Breast epithelium (tissue), 4 donors: ENCODE measurements around the gene CCBE1. TPM values are rescaled to one million over a fixed set of nuclear protein-coding genes. Genes with fewer than 3 reads are reported as not detected.

Experiments
- DNase-seq, 2 donors: peaks; one replicate each; pipeline ENCODE4 v3.0.0-alpha.2; 2019; ENCODE audit warnings: low spot score in 2 of 2
- H3K27ac ChIP-seq, 2 donors: fragments of 200-600 bp; sonication (generic) in 1 of 2; one replicate each; pipeline ENCODE4 v1.5.1; 2016 to 2019; ENCODE audit warnings: mild to moderate bottlenecking in 1 of 2
- H3K27me3 ChIP-seq, 2 donors: fragments of 200-600 bp; sonication (generic) in 1 of 2; one replicate each; pipeline versions ENCODE4 v1.5.1 to v1.6.0; 2017 to 2019; ENCODE audit warnings: control low read depth in 1 of 2, mild to moderate bottlenecking in 1 of 2
- H3K36me3 ChIP-seq: fragments of 200-600 bp; one replicate; pipeline ENCODE4 v1.5.1; 2019
- H3K4me1 ChIP-seq, 2 donors: fragments of 200-600 bp; sonication (generic); one replicate each; pipeline ENCODE4 v1.5.1; 2016 to 2019; ENCODE audit warnings: control low read depth in 1 of 2
- H3K4me3 ChIP-seq, 3 donors: fragments of 200-600 bp; sonication (generic); 1 replicate in 2 of 3; 2 replicates in 1 of 3; pipeline ENCODE4 v1.5.1; 2016 to 2019; ENCODE audit warnings: mild to moderate bottlenecking in 3 of 3, moderate library complexity in 2 of 3
- H3K9me3 ChIP-seq, 2 donors: fragments of 200-600 bp; sonication (generic) in 1 of 2; one replicate each; pipeline ENCODE4 v1.5.1; 2016 to 2019; ENCODE audit warnings: control low read depth in 1 of 2
- CTCF ChIP-seq, 3 donors: fragments of 450-650 bp; IDR thresholded peaks; one replicate each; pipeline ENCODE4 v1.5.1; 2016 to 2017; ENCODE audit warnings: antibody characterized with exemption in 3 of 3, mild to moderate bottlenecking in 3 of 3, moderate library complexity in 3 of 3
- POLR2A ChIP-seq: fragments of 450-650 bp; IDR thresholded peaks from one replicate; pipeline ENCODE4 v1.6.1; 2016; ENCODE audit warnings: antibody characterized with exemption, mild to moderate bottlenecking, moderate library complexity
- POLR2AphosphoS5 ChIP-seq, 3 donors: sonication (generic); formaldehyde crosslinking; IDR thresholded peaks; one replicate each; pipeline ENCODE4 v1.6.1; 2017; ENCODE audit warnings: antibody characterized with exemption in 3 of 3
- intact Hi-C: fragments of 100-400 bp; cut with DNase I; formaldehyde crosslinking; loops from one replicate; pipeline ENCODE4 v1.15.1; 2023; ENCODE audit warnings: low total_unique reads
- total RNA-seq, 3 donors: library from RNA; depleted of rRNA; stranded (reverse); fragments of >200 nt; gene quantifications; one replicate each; pipeline ENCODE4 v1.1.0, GENCODE V29; 2016

The CCBE1 gene
- total RNA-seq, 3 donors from 2014 or later: 3.5 to 4.9 (median 4.0) TPM

DNA sequence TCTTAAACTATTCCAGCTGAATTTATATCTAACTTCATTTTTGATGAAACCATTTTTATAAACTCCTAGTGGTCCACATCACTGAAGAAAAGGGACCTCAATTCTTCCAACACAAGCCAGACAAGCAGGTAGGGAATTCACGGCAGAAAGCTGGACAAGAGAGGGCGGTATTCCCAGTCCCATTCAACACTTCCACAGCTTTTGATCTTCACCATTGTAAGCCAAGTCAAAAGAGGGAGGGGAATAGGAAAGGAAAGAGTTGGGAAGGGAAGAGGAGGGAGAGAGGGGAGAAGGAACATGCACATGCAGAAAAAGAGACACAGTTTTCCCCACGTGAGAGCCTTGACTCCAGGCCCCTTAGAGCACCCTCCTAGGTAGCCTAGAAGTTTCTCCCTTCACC, 77.4 kb downstream of the CCBE1 start:
- no peak for DNase-seq
- Histone ChIP-seq H3K4me3 (no peak overlapping the region), H3K27me3 (peaks cover 0 to 3% of the 10 kb centered on the region in 2 donors), H3K36me3 (no peaks in the 10 kb centered on the region), H3K9me3 (no peaks in the 10 kb centered on the region), H3K27ac (no peak overlapping the region), H3K4me1 (no peaks in the 10 kb centered on the region)
- intact Hi-C loops: no loop called here
- TF ChIP-seq POLR2A (no peak), CTCF (IDR thresholded peaks at IDR 0.05) (no peak), POLR2AphosphoS5 (IDR thresholded peaks at IDR 0.05) (no peak)

DNA sequence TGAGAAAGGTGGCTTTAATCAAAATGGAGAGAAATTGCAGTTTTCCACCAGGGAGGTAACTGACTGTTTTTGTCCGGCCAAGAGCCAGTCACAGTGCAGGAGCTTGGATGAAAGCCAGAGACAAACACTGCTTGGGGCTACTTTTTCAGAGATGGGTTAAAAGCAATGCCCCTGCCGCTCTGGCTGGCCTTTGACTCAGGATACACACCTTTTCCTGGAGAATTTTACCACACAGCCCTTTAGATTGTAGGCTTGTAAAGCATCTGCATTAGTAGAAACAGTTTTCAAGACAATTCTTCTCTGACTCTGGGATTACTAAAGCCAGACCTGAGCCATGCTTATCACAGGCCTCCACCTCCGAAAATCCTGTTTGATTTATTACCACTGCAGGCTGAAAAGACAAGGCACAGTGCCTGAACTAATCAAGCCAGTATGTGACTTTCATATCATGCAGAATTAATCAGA, 79.7 kb downstream of the CCBE1 start:
- Histone ChIP-seq H3K27me3 (peaks cover 0 to 3% of the 10 kb centered on the region in 2 donors), H3K4me1 (no peaks in the 10 kb centered on the region), H3K36me3 (no peaks in the 10 kb centered on the region), H3K4me3 (no peak overlapping the region), H3K27ac (no peak overlapping the region), H3K9me3 (no peaks in the 10 kb centered on the region)
- intact Hi-C loops: no loop called here
- DNase-seq: no peak
- TF ChIP-seq POLR2A (no peak), POLR2AphosphoS5 (IDR thresholded peaks at IDR 0.05) (no peak), CTCF (IDR thresholded peaks at IDR 0.05) (no peak)

GRCh38 chr18:59616501-59616900, 80.7 kb downstream of the CCBE1 start:
- no peak overlapping the region for H3K4me3 ChIP-seq
- H3K27ac ChIP-seq: no peak overlapping the region
- no peak for DNase-seq
- H3K36me3 ChIP-seq: no peaks in the 10 kb centered on the region
- intact Hi-C loops: no loop called here
- H3K4me1 ChIP-seq: no peaks in the 10 kb centered on the region
- TF ChIP-seq CTCF (IDR thresholded peaks at IDR 0.05) (no peak), POLR2A (no peak), POLR2AphosphoS5 (IDR thresholded peaks at IDR 0.05) (no peak)
- peaks cover 0 to 3% of the 10 kb centered on the region in 2 donors for H3K27me3 ChIP-seq
- no peaks in the 10 kb centered on the region for H3K9me3 ChIP-seq

GRCh38 chr18:59613903-59614302, 83.3 kb downstream of the CCBE1 start:
- H3K4me1 ChIP-seq: no peaks in the 10 kb centered on the region
- H3K4me3 ChIP-seq: no peak overlapping the region
- no peak overlapping the region for H3K27ac ChIP-seq
- no peak for TF ChIP-seq POLR2A
- TF ChIP-seq POLR2AphosphoS5 (IDR thresholded peaks at IDR 0.05): no peak
- TF ChIP-seq CTCF (IDR thresholded peaks at IDR 0.05): no peak
- no peaks in the 10 kb centered on the region for H3K36me3 ChIP-seq
- intact Hi-C loops: no loop called here
- peaks cover 0 to 3% of the 10 kb centered on the region in 2 donors for H3K27me3 ChIP-seq
- H3K9me3 ChIP-seq: no peaks in the 10 kb centered on the region
- no peak for DNase-seq

DNA sequence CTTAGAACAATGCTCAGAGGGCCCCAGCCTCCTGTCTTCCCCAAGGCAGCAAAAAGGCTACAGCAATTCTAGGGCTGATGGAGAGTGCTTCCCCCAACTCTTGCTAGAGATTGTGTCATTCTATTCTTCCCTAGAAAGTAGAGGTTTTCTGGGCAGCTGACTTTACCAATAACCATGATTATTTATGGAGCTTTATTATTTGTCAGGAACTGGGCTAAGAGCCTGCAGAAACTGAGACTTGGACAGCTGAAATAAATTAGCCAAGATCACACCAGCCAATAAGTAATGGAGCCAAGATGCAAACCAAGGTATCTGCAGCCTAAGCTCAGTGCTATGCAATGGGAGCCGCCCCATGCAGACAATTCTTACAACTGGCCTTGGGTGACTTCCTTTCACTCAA, 84.8 kb downstream of the CCBE1 start:
- Histone ChIP-seq H3K4me1 (no peaks in the 10 kb centered on the region), H3K27ac (no peak overlapping the region), H3K4me3 (no peak overlapping the region), H3K36me3 (no peaks in the 10 kb centered on the region), H3K9me3 (no peaks in the 10 kb centered on the region), H3K27me3 (peaks cover 0 to 3% of the 10 kb centered on the region in 2 donors)
- no peak for DNase-seq
- TF ChIP-seq POLR2A (no peak), CTCF (IDR thresholded peaks at IDR 0.05) (no peak), POLR2AphosphoS5 (IDR thresholded peaks at IDR 0.05) (no peak)
- intact Hi-C loops: no loop called here
